ENCODE data around the gene CCDC33. TPM values are rescaled to one million over a fixed set of nuclear protein-coding genes. Genes with fewer than 3 reads are reported as not detected.

The CCDC33 gene
- total RNA-seq, 1 experiment from 2014 or later, result 0.15 TPM

DNA sequence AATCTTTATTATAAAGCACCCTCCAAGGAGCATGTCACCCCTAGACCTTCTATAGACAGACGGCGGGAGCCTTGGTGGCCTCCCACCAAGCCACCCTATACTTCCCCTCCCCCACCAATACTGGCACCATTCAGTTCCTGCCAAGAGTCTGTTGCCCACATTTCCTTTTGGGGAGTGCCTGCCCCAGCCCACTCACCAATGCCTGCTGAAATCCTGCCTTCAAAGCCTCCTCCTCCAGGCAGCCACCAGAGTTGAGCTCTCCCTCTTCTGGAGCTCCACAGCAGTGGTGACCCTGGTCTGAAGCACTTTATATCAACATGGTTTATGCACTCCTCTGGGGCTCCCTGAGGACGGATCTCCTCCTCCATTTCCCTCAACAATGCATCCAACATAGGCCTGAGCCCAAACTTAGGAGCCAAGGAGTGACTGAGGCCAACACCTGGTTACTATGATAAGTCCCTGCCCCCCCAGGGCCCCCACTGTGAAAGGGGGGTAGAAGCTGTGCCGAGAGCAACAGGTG, 8.8 kb downstream of the CCDC33 start:
- H3K9ac ChIP-seq (ENCODE audit: low read length), result no peak overlapping the region
- POLR2A ChIA-PET, result no interaction called here
- intact Hi-C loops (cut with micrococcal nuclease), result no loop called here

GRCh38 chr15:74245342-74245931, 9.3 kb downstream of the CCDC33 start:
- CTCF ChIA-PET, result interaction anchor here (1.5 kb wide), 1 partner anchor 62 kb away, joined by 3 read pairs; no protein-coding TSS in a partner anchor

More for the DNA sequence above, 8.8 kb downstream of the CCDC33 start:
- no TSS peak for BruUV-seq (replicated peaks)
- ATAC-seq (no peak), DNase-seq (ENCODE audit: low read depth, low spot score) (no peak)
- H2AFZ ChIP-seq (ENCODE audit: low read depth, low read length, poor library complexity, severe bottlenecking), result no peak overlapping the region
- H3K27ac ChIP-seq (ENCODE audit: low read depth, low read length), result no peak overlapping the region
- no peak overlapping the region for H3K4me3 ChIP-seq (replicated peaks in 1 of 2; ENCODE audit: low read depth in 1 of 2, low read length in 2 of 2)
- ChIA-PET CTCF (interaction anchor here (1.5 kb wide), 1 partner anchor 62 kb away, joined by 3 read pairs; no protein-coding TSS in a partner anchor), RAD21 (ENCODE audit: low non-redundant PET in 1 of 2, low total read pairs in 2 of 2, uncharacterized antibody in 2 of 2, unreplicated experiment in 2 of 2) (no interaction called here)
- H3K4me2 ChIP-seq (ENCODE audit: low read length), result no peak overlapping the region
- H4K20me1 ChIP-seq (ENCODE audit: insufficient read depth), result no peaks in the 10 kb centered on the region
- H3K36me3 ChIP-seq (ENCODE audit: control insufficient read depth in 1 of 2, insufficient read depth in 2 of 2, low read length in 2 of 2), result no peaks in the 10 kb centered on the region
- H3K79me2 ChIP-seq (ENCODE audit: insufficient read depth, low read length), result no peaks in the 10 kb centered on the region
- no peaks in the 10 kb centered on the region for H3K27me3 ChIP-seq (ENCODE audit: insufficient read depth, low read length)
- no peaks in the 10 kb centered on the region for H3K9me3 ChIP-seq (ENCODE audit: control insufficient read depth in 1 of 2, insufficient read depth in 1 of 2, low read depth in 1 of 2, low read length in 2 of 2)
- H3K4me1 ChIP-seq (ENCODE audit: control insufficient read depth in 1 of 2, insufficient read depth in 2 of 2, low read length in 2 of 2), result peaks cover 27 to 35% of the 10 kb centered on the region in 2 experiments
- no peaks in the 10 kb centered on the region for H3K9me2 ChIP-seq (ENCODE audit: insufficient read depth)
- TF ChIP-seq JUND (IDR thresholded peaks at IDR 0.05) (no peak), TCF7L2 (IDR thresholded peaks at IDR 0.05; ENCODE audit: borderline replicate concordance, extremely low read depth, insufficient read depth, insufficient read length) (no peak), CBX3 (IDR thresholded peaks at IDR 0.05; ENCODE audit: low read depth) (no peak), RAD21 (IDR thresholded peaks at IDR 0.05; ENCODE audit: low read depth) (no peak), POLR2A (IDR thresholded peaks at IDR 0.05; ENCODE audit: borderline replicate concordance, extremely low read depth, insufficient read depth, insufficient read length) (no peak), ZNF274 (IDR thresholded peaks at IDR 0.05; ENCODE audit: low read depth, low read length) (no peak)

More at GRCh38 chr15:74245342-74245931, 9.3 kb downstream of the CCDC33 start:
- Histone ChIP-seq H3K9me2 (ENCODE audit: insufficient read depth) (no peaks in the 10 kb centered on the region), H3K4me3 (replicated peaks in 1 of 2; ENCODE audit: low read depth in 1 of 2, low read length in 2 of 2) (no peak overlapping the region), H3K79me2 (ENCODE audit: insufficient read depth, low read length) (no peaks in the 10 kb centered on the region), H3K9ac (ENCODE audit: low read length) (no peak overlapping the region), H3K36me3 (ENCODE audit: control insufficient read depth in 1 of 2, insufficient read depth in 2 of 2, low read length in 2 of 2) (no peaks in the 10 kb centered on the region), H3K9me3 (ENCODE audit: control insufficient read depth in 1 of 2, insufficient read depth in 1 of 2, low read depth in 1 of 2, low read length in 2 of 2) (no peaks in the 10 kb centered on the region), H3K4me2 (ENCODE audit: low read length) (no peak overlapping the region), H4K20me1 (ENCODE audit: insufficient read depth) (no peaks in the 10 kb centered on the region), H3K4me1 (ENCODE audit: control insufficient read depth in 1 of 2, insufficient read depth in 2 of 2, low read length in 2 of 2) (peaks cover 23 to 30% of the 10 kb centered on the region in 2 experiments), H2AFZ (ENCODE audit: low read depth, low read length, poor library complexity, severe bottlenecking) (no peak overlapping the region), H3K27me3 (ENCODE audit: insufficient read depth, low read length) (no peaks in the 10 kb centered on the region), H3K27ac (ENCODE audit: low read depth, low read length) (no peak overlapping the region)
- TF ChIP-seq RAD21 (IDR thresholded peaks at IDR 0.05; ENCODE audit: low read depth), result no peak
- TF ChIP-seq YY1 (IDR thresholded peaks at IDR 0.05; ENCODE audit: extremely low read depth, insufficient replicate concordance, low read depth, low read length), result no peak
- TF ChIP-seq CEBPB (IDR thresholded peaks at IDR 0.05; ENCODE audit: low read depth), result no peak
- no peak for TF ChIP-seq TCF7L2 (IDR thresholded peaks at IDR 0.05; ENCODE audit: borderline replicate concordance, extremely low read depth, insufficient read depth, insufficient read length)
- TF ChIP-seq CTCF (IDR thresholded peaks at IDR 0.05 in 2 of 3, conservative IDR thresholded peaks at IDR 0.05 in 1 of 3; ENCODE audit: borderline replicate concordance in 1 of 3, insufficient read depth in 1 of 3, low read depth in 2 of 3, low read length in 2 of 3), result no peak
- no peak for TF ChIP-seq SRF (IDR thresholded peaks at IDR 0.05; ENCODE audit: low read depth)
- no peak for TF ChIP-seq POLR2AphosphoS5 (IDR thresholded peaks at IDR 0.05; ENCODE audit: low read depth, low read length)
- TF ChIP-seq, protein P1, sequence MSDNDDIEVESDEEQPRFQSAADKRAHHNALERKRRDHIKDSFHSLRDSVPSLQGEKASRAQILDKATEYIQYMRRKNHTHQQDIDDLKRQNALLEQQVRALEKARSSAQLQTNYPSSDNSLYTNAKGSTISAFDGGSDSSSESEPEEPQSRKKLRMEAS (IDR thresholded peaks at IDR 0.05), result no peak
- no peak for TF ChIP-seq POLR2A (IDR thresholded peaks at IDR 0.05; ENCODE audit: borderline replicate concordance, extremely low read depth, insufficient read depth, insufficient read length)
- intact Hi-C loops (cut with micrococcal nuclease), result no loop called here
- POLR2A ChIA-PET, result no interaction called here
- DNase-seq (ENCODE audit: low read depth, low spot score) (no peak), ATAC-seq (no peak)
- BruUV-seq (replicated peaks), result no TSS peak
- RAD21 ChIA-PET (ENCODE audit: low non-redundant PET in 1 of 2, low total read pairs in 2 of 2, uncharacterized antibody in 2 of 2, unreplicated experiment in 2 of 2), result no interaction called here

Data from HCT116 (cell line).